HS-5 (cell line): ENCODE results near the gene IP6K2.
"Not testable (repeated sequence)": the region's sequence is repeated elsewhere in the genome, so short reads cannot be mapped to it uniquely, and the experiment has no call there.

Source experiments
- DNase-seq: peaks from one replicate; pipeline ENCODE4 v3.0.0-alpha.2; 2012; ENCODE audit warnings: low read depth

The IP6K2 gene

GRCh38 chr3:48727511-48727910 lies 10.5 kb upstream of the IP6K2 start:
- DNase-seq, result no peak

GRCh38 chr3:48725185-48725855 lies 8.3 kb upstream of the IP6K2 start:
- DNase-seq, result not testable (repeated sequence)

GRCh38 chr3:48723725-48724124 lies 6.7 kb upstream of the IP6K2 start:
- no peak for DNase-seq

- DNase-seq, result not testable (repeated sequence)
These were observed 6.3 kb upstream of the IP6K2 start for GRCh38 chr3:48723293-48723692.

GRCh38 chr3:48716508-48716981 lies 476 bp downstream of the IP6K2 start:
- no peak for DNase-seq

- no peak for DNase-seq
These were observed 1.7 kb downstream of the IP6K2 start for GRCh38 chr3:48715174-48715800.

GRCh38 chr3:48711727-48712126 lies 5.3 kb downstream of the IP6K2 start:
- DNase-seq, result no peak

GRCh38 chr3:48709051-48709461 lies 8.0 kb downstream of the IP6K2 start:
- DNase-seq, result no peak

GRCh38 chr3:48708481-48708889 lies 8.5 kb downstream of the IP6K2 start:
- DNase-seq, result no peak

- no peak for DNase-seq
These were observed 9.9 kb downstream of the IP6K2 start for GRCh38 chr3:48707157-48707556.

GRCh38 chr3:48702320-48702920 lies 14.6 kb downstream of the IP6K2 start:
- DNase-seq, result no peak

GRCh38 chr3:48700731-48701405 lies 16.2 kb downstream of the IP6K2 start:
- no peak for DNase-seq

GRCh38 chr3:48698891-48699290 lies 18.1 kb downstream of the IP6K2 start:
- DNase-seq, result no peak

- no peak for DNase-seq
These were observed 19.1 kb downstream of the IP6K2 start for GRCh38 chr3:48697952-48698351.

GRCh38 chr3:48696601-48697000 lies 20.4 kb downstream of the IP6K2 start:
- DNase-seq, result no peak

- no peak for DNase-seq
These were observed 20.9 kb downstream of the IP6K2 start for GRCh38 chr3:48696156-48696555.

- no peak for DNase-seq
These were observed 21.6 kb downstream of the IP6K2 start for GRCh38 chr3:48695393-48695753.

GRCh38 chr3:48694610-48695392 lies 22.2 kb downstream of the IP6K2 start:
- peak; percentile 79 for DNase-seq

GRCh38 chr3:48693826-48694225 lies 23.2 kb downstream of the IP6K2 start:
- no peak for DNase-seq

- DNase-seq, result no peak
These were observed 24.5 kb downstream of the IP6K2 start for GRCh38 chr3:48692551-48692950.

- DNase-seq, result no peak
These were observed 26.1 kb downstream of the IP6K2 start for GRCh38 chr3:48690846-48691458.

GRCh38 chr3:48689384-48689783 lies 27.6 kb downstream of the IP6K2 start:
- no peak for DNase-seq
